Measurements from ENCODE around the gene RIMKLA. TPM values are rescaled to one million over a fixed set of nuclear protein-coding genes. Genes with fewer than 3 reads are reported as not detected.

The RIMKLA gene
- total and polyA plus RNA-seq, 7 donors = 0.12 to 1.2 (median 1.0) TPM

DNA sequence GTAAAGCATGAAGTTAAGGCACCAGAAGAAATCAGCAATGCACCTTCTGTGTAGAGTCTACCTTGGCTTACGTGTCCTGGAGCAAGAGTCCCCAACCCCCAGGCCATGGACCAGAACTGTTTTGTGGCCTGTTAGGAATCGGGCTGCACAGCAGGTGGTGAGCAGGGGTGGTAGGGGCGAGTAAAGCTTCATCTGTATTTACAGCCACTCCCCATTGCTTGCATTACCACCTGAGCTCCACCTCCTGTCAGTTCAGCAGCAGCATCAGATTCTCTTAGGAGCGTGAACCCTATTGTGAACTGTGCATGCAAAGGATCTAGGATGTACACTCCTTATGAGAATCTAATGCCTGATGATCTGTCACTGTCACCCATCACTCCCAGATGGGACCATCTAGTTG lies 53.7 kb downstream of the RIMKLA start:
- intact Hi-C loops (cut with DNase I) = no loop called here
- DNase-seq (no peak), ATAC-seq (no peak)
- Histone ChIP-seq H3K9me3 (no peaks in the 10 kb centered on the region), H3K4me3 (no peak overlapping the region), H3K36me3 (ENCODE audit: insufficient read depth in 1 of 2, low read depth in 1 of 2) (no peaks in the 10 kb centered on the region), H3K27me3 (ENCODE audit: insufficient read depth in 3 of 3, low read length in 2 of 3) (no peaks in the 10 kb centered on the region), H3K27ac (no peak overlapping the region), H3K4me1 (no peaks in the 10 kb centered on the region)
- TF ChIP-seq, protein P1, sequence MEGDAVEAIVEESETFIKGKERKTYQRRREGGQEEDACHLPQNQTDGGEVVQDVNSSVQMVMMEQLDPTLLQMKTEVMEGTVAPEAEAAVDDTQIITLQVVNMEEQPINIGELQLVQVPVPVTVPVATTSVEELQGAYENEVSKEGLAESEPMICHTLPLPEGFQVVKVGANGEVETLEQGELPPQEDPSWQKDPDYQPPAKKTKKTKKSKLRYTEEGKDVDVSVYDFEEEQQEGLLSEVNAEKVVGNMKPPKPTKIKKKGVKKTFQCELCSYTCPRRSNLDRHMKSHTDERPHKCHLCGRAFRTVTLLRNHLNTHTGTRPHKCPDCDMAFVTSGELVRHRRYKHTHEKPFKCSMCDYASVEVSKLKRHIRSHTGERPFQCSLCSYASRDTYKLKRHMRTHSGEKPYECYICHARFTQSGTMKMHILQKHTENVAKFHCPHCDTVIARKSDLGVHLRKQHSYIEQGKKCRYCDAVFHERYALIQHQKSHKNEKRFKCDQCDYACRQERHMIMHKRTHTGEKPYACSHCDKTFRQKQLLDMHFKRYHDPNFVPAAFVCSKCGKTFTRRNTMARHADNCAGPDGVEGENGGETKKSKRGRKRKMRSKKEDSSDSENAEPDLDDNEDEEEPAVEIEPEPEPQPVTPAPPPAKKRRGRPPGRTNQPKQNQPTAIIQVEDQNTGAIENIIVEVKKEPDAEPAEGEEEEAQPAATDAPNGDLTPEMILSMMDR (IDR thresholded peaks at IDR 0.05) = no peak
- WGBS, 3 donors = 96 to 99% (median 97%) methylated on average over 4 of the region's 4 CpGs

DNA sequence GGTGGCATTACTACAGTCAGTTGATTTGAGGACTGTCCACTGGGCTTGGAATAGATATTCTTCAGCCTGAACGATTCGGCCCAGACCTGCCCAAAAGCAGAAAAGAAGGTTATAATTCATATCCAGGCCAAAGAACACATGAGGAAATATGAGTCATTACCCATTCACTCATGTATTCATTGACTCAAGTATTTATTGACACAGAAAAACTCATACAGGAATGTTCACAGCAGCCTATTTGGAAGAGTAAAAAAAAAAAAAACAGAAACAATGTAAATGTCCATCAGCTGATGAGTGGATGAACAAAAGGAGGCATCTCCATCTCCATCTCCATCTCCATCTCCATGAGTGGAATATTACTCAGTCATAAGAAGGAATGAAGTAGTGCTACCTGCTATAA lies 59.3 kb downstream of the RIMKLA start:
- ATAC-seq (no peak), DNase-seq (no peak)
- TF ChIP-seq, protein P1 (IDR thresholded peaks at IDR 0.05) = no peak
- Histone ChIP-seq H3K36me3 (ENCODE audit: insufficient read depth in 1 of 2, low read depth in 1 of 2) (no peaks in the 10 kb centered on the region), H3K4me1 (no peaks in the 10 kb centered on the region), H3K9me3 (no peaks in the 10 kb centered on the region), H3K27me3 (ENCODE audit: insufficient read depth in 3 of 3, low read length in 2 of 3) (no peaks in the 10 kb centered on the region), H3K4me3 (no peak overlapping the region), H3K27ac (no peak overlapping the region)
- WGBS, 3 donors = 70 to 74% (median 73%) methylated on average over 2 of the region's 2 CpGs
- intact Hi-C loops (cut with DNase I) = no loop called here

DNA sequence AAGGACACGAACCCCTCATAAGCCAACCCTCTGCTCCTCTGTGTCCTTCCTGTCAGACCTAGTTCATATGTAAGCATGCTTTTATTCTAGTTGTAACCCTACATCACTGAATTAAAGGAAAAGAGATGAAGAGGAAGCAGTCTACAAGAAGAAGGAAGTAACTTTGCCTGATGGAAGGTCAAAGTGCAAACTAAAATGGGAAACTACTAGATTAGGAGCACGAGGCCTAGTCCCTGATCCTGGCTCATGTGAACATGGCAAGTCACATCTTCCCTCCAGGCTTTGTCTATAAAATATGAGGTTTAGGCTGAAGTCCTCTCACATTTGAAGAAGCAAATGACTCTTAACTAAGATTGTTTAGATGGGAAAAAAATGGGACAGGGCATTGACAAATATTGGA lies 62.1 kb downstream of the RIMKLA start:
- no peaks in the 10 kb centered on the region for H3K9me3 ChIP-seq
- TF ChIP-seq, protein P1 (IDR thresholded peaks at IDR 0.05) = no peak
- WGBS, 3 donors = 39 to 42% (median 39%) methylated on average over 2 of the region's 2 CpGs
- no peaks in the 10 kb centered on the region for H3K27me3 ChIP-seq (ENCODE audit: insufficient read depth in 3 of 3, low read length in 2 of 3)
- no peaks in the 10 kb centered on the region for H3K36me3 ChIP-seq (ENCODE audit: insufficient read depth in 1 of 2, low read depth in 1 of 2)
- no peak overlapping the region for H3K4me3 ChIP-seq
- no peak overlapping the region for H3K27ac ChIP-seq
- ATAC-seq (no peak), DNase-seq (no peak)
- intact Hi-C loops (cut with DNase I) = no loop called here
- no peaks in the 10 kb centered on the region for H3K4me1 ChIP-seq

DNA sequence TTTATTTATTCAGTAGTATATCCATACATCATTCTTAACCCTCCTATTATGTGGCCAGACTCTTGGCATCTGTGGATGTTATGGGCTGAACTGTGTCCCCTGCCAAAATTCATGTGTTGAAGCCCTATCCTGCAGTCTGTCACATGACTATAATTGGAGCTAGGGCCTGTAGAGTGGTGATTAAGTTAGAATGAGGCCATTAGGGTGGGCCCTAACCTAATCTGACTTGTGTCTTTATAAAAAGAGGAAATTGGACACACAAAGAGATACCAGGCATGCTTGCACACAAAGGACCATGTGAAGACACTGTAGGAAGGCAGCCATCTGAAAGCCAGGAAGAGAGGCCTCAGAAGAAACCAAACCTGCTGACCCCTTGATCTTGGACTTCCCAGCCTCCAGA lies 68.7 kb downstream of the RIMKLA start:
- ATAC-seq (no peak), DNase-seq (no peak)
- Histone ChIP-seq H3K9me3 (no peaks in the 10 kb centered on the region), H3K4me3 (no peak overlapping the region), H3K36me3 (ENCODE audit: insufficient read depth in 1 of 2, low read depth in 1 of 2) (no peaks in the 10 kb centered on the region), H3K4me1 (no peaks in the 10 kb centered on the region), H3K27ac (no peak overlapping the region), H3K27me3 (ENCODE audit: insufficient read depth in 3 of 3, low read length in 2 of 3) (no peaks in the 10 kb centered on the region)
- TF ChIP-seq, protein P1 (IDR thresholded peaks at IDR 0.05) = no peak
- intact Hi-C loops (cut with DNase I) = no loop called here

DNA sequence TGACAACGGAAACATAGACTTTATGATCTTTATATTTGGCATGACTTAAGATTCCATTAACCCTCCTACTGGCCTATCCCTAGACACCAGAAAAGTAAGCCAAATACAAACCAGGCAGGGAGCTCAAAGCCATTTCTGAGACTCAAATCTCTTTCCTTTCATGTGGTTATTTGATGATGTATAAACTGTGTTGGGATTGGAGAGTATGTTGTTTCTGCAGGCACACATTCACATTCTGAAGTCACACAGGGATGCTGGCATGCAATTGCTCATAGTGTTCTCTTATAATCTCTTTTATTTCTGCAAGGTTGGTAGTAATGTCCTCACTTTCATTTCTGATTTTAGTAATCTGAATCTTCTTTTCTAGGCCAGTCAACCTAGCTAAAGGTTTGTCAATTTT lies 69.5 kb downstream of the RIMKLA start:
- Histone ChIP-seq H3K27ac (no peak overlapping the region), H3K27me3 (ENCODE audit: insufficient read depth in 3 of 3, low read length in 2 of 3) (no peaks in the 10 kb centered on the region), H3K36me3 (ENCODE audit: insufficient read depth in 1 of 2, low read depth in 1 of 2) (no peaks in the 10 kb centered on the region), H3K4me1 (no peaks in the 10 kb centered on the region), H3K4me3 (no peak overlapping the region), H3K9me3 (no peaks in the 10 kb centered on the region)
- TF ChIP-seq, protein P1 (IDR thresholded peaks at IDR 0.05) = no peak
- DNase-seq (no peak), ATAC-seq (no peak)
- WGBS, 3 donors = 67 to 86% (median 84%) methylated on average over 1 of the region's 1 CpG
- intact Hi-C loops (cut with DNase I) = loop anchor here in 1 of 2 donors (10.0 kb wide), 1 partner anchor 315 kb away; the partner anchor contains the start of genes C1orf50 and P3H1

Data from psoas muscle (tissue), 8 donors.